GM21367 (cell line): ENCODE data around the gene CHRNA10.

Source experiments
- ATAC-seq: cut with Tn5 transposase; IDR thresholded peaks from one replicate; pipeline ENCODE4 v1.9.1; 2021; ENCODE audit not compliant: unreplicated experiment

Gene CHRNA10

GRCh38 chr11:3635641-3636375, 35.4 kb downstream of the CHRNA10 start:
- ATAC-seq = no peak

- no peak for ATAC-seq
Observed at GRCh38 chr11:3632070-3632660, 39.0 kb downstream of the CHRNA10 start.

GRCh38 chr11:3631331-3631730, 39.9 kb downstream of the CHRNA10 start:
- no peak for ATAC-seq

- ATAC-seq = no peak
Observed at GRCh38 chr11:3627291-3627690, 43.9 kb downstream of the CHRNA10 start.

GRCh38 chr11:3626250-3626960, 44.8 kb downstream of the CHRNA10 start:
- no peak for ATAC-seq

GRCh38 chr11:3623767-3624458, 47.3 kb downstream of the CHRNA10 start:
- ATAC-seq = no peak

GRCh38 chr11:3623121-3623520, 48.1 kb downstream of the CHRNA10 start:
- ATAC-seq = no peak

- no peak for ATAC-seq
Observed at GRCh38 chr11:3622521-3622920, 48.7 kb downstream of the CHRNA10 start.

- ATAC-seq = no peak
Observed at GRCh38 chr11:3617990-3618389, 53.2 kb downstream of the CHRNA10 start.

GRCh38 chr11:3616721-3617460, 54.3 kb downstream of the CHRNA10 start:
- no peak for ATAC-seq

GRCh38 chr11:3615998-3616397, 55.2 kb downstream of the CHRNA10 start:
- ATAC-seq = no peak
